CD4-positive, alpha-beta T cell treated with Interleukin-1 beta for 1 hour (primary cell): ENCODE data around the gene GSPT1.

Experiments
- DNase-seq, 2 donors: peaks; one replicate each; pipeline ENCODE4 v3.0.0-alpha.2; 2020 to 2022

Gene GSPT1

GRCh38 chr16:11909653-11910545 lies 5.9 kb downstream of the GSPT1 start:
- no peak for DNase-seq

- no peak for DNase-seq
Measured at GRCh38 chr16:11907160-11907970, 8.4 kb downstream of the GSPT1 start.

GRCh38 chr16:11903906-11904305 lies 11.8 kb downstream of the GSPT1 start:
- no peak for DNase-seq

DNA sequence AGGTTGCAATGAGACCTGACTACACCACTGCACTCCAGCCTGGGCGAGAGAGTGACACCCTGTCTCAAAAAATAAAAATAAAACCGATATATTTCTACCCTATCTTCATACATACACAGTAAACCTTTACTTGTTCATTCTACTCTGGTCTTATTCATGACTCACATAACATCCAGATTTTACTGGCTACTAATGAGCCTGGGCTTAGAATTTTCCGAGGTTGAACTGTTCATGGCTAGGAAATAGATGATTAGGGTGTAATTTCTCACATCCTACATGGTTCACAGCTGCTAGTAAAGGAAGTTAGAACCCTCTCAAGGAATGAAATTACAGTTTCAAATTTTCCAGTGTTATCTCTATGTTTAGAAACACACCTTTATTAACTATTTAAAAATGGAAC lies 14.7 kb downstream of the GSPT1 start:
- no peak for DNase-seq

GRCh38 chr16:11896486-11897176 lies 19.1 kb downstream of the GSPT1 start:
- no peak for DNase-seq

- no peak for DNase-seq
Measured at GRCh38 chr16:11893571-11893970, 22.2 kb downstream of the GSPT1 start.

DNA sequence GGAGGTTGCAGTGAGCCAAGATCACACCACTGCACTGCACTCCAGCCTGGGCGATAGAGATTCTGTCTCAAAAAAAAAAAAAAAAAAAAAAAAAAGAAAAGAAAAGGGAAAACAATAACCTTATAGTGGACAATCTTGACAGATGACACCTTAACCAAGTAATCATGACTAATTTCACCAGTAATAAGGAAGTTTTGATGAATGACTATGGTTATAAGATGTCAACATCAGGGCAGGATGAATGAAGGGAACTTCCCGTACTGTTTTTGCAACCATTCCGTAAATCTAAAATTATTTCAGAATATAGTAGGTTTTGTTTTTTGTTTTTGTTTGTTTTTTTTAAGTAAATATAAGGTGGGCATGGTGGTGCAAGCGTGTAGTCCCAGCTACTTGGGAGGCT lies 23.0 kb downstream of the GSPT1 start:
- DNase-seq: no peak

DNA sequence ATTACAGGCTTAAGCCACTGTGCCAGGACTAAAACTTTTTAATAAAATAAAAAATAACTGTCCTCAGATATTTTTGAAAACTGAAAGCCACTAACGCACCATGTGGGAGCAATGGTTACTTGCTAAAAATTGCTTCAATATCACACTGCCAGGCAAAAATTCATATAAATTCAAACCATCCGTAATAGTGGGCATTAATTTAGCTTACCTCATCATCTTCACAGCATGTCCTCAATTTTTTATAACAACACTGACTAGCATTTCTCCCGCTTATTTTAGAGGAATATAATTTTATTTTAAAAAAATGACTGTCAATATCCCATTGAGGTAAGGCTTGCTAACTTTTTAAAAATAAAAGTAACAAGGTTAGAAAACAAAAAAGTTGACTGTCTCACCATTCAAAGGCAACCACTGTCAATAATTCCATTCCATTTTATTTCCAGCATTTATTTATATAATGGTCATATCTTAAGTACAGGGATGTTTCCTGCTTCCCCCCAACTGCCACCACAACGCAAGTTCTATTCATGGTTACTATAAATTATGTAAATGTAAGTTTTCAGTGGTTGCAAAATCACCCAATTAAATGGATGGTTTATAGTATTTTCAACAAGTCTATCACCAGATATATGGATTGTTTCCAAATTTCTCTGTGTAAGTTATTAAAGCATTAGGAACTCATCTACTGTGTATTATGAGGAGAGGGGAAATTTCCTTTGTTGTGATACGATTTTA lies 25.4 kb downstream of the GSPT1 start:
- DNase-seq: no peak

- no peak for DNase-seq
Measured at GRCh38 chr16:11886881-11887280, 28.9 kb downstream of the GSPT1 start.

- DNase-seq: no peak
Measured at GRCh38 chr16:11884035-11884434, 31.7 kb downstream of the GSPT1 start.

DNA sequence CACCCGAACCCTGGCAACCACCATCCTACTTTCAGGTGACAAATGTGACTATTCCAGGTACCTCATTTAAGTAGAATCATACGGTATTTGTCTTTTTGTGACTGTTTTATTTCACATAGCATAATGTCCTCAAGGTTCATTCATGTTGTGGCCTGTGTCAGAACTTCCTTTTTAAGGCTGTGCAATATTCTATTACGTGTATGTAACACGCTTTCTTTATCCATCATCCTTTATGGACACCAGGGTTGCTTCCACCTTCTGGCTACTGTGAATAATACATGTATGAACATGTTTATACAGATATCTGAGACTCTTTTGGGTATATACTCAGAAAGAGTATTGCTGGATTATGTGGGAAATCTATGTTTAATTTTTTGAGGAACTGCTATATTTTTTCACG lies 35.7 kb downstream of the GSPT1 start:
- no peak for DNase-seq

DNA sequence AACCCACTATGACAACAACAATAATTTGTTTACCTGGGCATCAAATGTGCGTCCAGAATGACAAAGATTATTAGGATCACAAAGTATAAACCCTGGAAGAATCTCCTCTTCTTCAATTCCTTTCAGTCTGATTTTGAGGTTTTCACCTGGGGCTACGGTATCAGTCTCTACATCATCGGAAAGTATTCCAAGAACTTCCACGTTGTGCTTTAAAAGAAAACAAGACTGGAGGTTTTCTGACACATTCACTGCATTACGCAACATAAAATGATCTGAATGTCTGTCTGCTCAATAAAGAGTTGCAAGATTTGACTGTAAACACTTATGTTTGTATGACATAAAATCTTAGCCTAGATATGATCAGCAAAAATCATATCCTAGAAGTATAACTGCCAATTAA lies 38.4 kb downstream of the GSPT1 start:
- DNase-seq: no peak

DNA sequence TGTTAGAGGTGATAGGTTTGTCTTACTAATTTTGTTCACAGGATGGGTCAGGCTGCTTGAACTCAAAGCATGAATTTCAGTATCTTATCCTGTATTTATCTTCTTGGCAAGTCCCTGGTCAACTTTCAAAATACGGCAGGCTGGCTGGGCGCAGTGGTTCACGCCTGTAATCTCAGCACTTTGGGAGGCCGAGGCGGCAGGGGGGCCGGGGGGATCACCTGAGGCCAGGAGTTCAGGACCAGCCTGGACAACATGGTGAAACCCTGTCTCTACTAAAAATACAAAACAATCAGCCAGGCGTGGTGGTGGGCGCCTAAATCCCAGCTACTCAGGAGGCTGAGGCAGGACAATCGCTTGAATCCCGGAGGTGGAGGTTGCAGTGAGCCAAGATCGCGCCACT lies 39.5 kb downstream of the GSPT1 start:
- DNase-seq: no peak

DNA sequence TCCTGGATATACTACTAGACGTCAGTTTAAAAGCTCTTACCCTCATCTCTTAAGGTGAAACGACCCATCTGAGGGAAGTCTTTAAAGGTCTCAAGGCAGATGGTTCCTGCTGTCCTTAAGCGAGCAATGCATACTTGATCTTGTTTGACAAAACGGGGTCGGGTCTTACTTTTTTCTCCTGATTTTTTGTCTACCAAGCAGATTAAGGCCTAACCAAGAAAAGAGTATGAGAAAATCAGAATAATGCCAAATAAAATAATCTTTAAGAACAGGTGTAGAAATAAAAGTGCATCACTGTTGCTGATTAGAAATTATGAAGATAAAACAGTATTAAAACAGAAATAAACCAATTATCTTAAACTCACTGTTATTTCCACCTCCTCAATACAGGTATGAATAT lies 40.0 kb downstream of the GSPT1 start:
- no peak for DNase-seq

GRCh38 chr16:11871193-11871592 lies 44.6 kb downstream of the GSPT1 start:
- DNase-seq: no peak

DNA sequence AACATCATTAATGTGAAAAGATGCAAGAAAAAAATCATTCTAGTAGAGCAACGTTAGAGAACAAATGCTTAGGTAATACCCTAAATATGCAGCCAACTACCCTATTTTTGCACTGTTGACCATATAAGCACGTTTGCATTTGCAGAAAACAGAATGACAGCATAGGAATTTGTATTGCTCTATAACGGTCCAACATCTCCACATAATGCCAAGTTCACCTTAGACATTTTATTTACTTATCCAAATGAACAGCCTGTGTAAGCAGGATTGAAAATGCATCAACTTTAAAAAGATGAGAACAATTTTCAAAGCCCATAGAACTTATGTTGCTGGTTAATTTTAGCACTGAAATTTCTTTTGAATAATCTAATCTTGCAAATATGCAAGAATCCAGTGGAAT lies 45.4 kb downstream of the GSPT1 start:
- DNase-seq: no peak

DNA sequence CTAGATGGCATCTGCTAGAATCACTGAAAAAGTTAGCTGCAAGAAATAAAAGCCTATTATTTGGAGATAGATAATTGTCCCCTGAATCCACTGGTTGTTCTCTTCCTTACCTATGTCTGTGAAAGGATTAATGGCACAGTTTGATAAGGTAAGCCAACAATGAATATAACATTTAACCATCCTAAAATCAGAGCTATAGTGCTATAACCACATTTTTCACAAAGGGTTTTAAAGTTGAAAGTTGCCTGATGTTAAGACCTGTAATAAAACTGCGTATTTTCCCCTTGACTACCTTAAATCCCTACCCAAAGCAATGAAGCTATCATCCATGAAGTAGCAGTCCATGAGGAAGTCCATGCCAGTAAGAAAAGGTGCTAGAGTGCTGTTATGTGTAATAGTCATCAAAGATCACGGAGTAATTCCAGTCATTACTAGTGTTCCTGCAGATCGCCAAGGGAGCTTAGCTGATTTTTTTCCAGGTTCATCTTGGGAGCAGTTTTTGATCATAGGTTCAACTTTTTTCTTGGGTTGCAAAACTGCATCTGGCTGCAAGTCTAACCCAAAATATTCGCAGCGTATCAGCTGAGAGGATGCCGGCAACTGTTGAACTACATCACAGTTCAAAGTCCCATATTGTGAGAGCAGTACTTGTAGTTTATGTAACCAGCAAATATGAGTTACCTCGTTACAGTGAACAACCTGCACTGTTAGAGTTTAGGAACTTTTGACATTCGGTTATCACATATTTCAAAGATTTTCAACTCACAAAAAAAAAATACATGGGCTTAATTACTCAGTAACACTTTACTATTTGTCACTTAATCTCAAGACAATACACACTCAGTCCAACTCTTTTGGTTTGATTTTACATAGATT lies 46.2 kb downstream of the GSPT1 start:
- DNase-seq: no peak

DNA sequence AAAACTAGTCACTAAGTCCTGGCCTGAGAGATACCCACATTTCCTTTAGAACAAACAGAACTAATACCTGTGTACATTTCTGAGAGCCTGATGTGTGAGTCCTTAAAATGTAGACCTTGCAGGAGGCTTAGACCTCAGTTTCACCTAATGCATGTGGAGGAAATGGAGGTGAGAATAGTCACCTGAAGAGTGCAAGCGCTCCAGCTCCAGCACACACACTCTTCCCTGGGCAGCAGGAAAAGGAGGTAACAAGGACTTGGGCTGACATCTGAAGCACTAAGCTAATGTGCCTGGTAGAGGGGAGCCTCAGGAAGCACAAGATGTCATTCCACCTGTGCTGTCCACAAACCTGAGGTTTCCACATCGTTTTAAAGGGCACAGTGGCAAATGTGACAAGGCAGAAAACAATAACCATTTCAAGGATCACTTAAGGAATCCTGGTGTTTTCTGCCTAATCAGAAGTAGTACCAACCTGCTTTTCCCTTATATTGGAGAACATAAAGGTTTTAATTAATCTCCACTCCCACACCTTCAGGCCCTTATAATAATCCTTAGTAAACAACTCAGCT lies 47.3 kb downstream of the GSPT1 start:
- DNase-seq: no peak

DNA sequence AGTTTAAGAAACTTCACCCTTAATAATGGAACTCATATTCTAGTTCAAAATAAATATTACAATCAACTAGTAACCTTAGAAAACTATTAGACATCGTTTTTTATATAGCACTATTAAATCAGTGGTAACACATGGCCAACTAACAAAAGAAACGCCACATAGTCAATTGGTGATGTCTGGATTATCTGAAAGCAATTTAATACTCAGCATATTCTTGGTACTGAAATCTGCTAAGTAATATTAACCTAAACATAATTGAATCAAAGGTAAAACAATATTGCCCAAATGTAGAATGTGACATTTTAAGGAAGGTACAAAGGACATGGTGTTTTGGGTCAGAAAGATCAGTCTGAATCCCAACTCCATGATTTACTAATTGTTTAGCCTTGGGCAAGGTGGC lies 53.3 kb downstream of the GSPT1 start:
- no peak for DNase-seq

GRCh38 chr16:11857161-11857560 lies 58.6 kb downstream of the GSPT1 start:
- no peak for DNase-seq

GRCh38 chr16:11852092-11852809 lies 63.5 kb downstream of the GSPT1 start:
- no peak for DNase-seq
